Superior temporal gyrus (tissue), 1 donor: ENCODE results near the gene UBE2B.

Experiments
- DNase-seq: peaks from one replicate; pipeline ENCODE4 v3.0.0-alpha.2; 2016; ENCODE audit errors: extremely low spot score

UBE2B gene

DNA sequence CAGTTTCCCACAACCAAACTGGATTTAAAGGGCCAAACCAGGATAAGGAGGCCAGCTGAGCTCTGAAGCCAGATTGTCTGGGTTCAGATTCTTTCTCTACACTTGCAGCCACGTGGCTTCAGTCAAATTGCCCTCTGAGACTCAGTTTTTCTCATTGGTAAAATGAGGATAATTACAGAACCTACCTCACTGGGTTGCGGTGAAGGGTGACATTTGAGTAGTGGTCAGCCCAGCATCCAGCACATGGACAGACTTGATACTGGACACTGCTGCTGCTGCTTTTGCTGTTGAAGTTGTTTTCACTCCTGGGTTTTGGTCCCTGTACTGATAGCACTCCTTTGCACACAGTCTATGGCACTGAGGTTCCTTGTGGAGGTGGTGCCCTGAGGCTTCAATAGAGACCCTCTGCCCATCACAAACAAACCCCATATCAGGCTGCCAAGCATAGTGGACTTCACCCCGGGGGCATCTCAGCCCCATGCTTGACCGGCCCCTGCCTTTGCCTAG lies 66.0 kb downstream of the UBE2B start:
- no peak for DNase-seq

DNA sequence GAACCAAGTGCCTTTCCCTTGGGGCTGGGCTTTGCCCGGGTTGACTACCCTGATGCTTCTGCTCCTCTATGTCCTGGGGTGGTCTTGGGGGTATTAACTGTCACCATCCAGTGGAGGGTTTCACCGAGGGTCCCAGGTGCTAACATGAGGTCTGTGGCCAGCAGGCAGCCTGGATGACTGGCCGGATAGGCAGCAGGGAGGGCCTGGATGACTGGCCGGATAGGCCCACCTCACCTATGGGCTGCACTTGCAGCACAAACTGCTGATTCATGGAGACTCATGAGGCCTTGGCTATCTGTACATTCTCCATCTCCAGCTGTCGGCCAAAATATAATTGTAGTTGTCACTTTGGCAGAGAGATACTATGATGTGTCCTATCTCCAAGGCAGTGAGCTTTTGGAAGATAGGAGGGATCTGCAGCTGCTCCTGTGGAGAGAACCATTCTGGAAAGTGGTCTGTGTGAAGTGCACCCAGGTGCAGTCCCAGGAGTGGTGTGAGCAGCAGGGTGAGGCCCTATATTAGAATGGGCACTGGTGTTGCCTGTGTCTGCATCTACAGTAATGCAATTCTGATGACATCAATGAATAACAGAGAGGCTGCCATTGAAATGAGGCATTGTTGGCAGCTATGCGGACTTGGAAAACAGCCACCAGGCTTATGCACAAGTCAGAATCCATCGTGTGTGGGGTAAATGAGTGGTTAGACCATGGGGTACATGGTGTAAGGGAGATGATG lies 66.6 kb downstream of the UBE2B start:
- DNase-seq = peak; percentile 47

DNA sequence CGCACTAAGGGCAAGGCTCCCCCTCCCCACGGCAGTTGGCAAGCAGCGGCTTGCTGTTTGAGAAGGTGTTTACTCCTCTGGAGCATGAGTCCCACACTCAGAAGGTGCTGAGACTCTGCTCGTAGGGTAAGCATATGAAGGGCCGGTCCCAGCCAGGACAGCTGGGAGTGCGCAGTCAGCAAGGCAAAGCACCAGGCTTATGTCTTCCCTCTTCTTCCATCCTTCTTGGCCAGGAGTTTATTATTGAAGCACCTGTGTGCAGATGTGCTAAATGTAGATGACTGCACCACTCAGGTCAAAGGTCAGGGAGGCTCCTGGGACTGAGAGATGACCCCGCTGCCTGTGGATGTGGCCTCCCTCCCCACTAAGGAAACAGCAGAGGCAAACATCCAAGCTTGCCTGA lies 67.4 kb downstream of the UBE2B start:
- no peak for DNase-seq

DNA sequence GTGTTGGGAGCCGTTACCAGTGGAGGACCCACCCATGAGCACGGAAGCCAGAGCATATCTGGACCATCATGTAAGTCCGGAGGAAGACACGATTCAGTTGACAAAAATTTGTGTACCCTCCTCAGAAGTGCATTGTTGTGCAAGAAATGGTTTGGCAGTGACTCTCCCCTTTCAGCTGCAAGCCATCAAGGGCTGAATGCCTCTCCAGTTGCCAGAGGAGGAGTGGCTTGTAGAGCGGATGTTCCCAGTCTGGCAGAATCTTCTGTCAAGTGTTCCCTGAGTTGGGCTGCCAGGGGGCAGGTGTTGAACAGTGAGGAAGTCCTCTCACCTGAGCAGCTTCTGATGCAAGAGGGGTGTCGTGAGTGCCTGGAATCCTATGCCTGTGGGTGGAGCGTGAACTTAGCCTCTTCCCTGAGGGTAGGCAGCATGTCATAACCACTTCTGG lies 67.9 kb downstream of the UBE2B start:
- DNase-seq = peak; percentile 60

DNA sequence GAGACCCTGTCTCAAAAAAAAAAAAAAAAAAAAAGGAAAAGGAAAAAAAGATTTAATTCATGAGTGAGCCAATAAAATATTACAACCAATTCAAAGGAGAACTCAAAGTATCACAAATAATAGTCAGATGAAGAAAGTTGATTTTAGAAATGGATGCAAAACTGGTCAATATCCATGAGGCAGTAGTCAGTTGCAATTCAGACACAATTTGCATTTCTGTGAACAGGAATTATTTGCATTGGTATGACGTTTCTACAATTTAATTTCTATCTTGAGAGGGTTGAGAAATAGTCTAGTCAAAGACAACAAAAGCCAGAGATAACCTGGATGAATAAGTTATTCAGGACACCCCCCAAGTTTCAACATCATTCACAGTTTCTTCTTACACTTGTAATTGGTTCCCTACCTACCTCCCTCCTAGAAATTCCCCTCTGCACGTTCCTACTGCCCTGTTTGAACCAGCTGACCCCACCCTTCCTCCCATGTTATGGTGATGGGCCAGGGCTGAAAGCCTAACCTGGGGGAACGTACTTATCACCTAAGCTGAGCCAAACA lies 68.9 kb downstream of the UBE2B start:
- DNase-seq = no peak
